ENCODE data around the gene PIP5K1B.

The PIP5K1B gene

DNA sequence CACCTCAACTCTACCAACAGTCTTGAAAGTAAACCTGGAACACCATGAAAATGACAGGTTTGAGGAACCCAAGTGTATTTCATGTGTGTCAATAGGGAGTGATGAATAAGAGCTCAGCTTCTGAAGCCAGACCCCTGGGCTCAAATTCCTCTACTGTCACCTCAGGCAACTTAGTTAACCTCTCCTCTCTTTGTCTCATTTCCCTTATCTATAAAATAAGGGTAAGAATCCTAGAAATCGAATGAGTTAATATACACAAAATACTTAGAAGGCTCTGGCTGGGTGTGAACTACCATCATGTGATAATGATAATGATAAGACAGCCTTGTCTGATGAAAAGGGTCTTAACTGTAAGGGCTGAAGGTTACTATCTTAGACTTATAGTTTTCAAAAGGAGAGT is 66.3 kb downstream of the PIP5K1B start:
- DNase-seq (ENCODE audit: low read depth in 2 of 2), result no peak

GRCh38 chr9:68775003-68775730 is 70.1 kb downstream of the PIP5K1B start:
- no peak for DNase-seq (ENCODE audit: low read depth in 2 of 2)

GRCh38 chr9:68777070-68777763 is 72.2 kb downstream of the PIP5K1B start:
- no peak for DNase-seq (ENCODE audit: low read depth in 2 of 2)

GRCh38 chr9:68778635-68779034 is 73.6 kb downstream of the PIP5K1B start:
- DNase-seq (ENCODE audit: low read depth in 2 of 2), result no peak

DNA sequence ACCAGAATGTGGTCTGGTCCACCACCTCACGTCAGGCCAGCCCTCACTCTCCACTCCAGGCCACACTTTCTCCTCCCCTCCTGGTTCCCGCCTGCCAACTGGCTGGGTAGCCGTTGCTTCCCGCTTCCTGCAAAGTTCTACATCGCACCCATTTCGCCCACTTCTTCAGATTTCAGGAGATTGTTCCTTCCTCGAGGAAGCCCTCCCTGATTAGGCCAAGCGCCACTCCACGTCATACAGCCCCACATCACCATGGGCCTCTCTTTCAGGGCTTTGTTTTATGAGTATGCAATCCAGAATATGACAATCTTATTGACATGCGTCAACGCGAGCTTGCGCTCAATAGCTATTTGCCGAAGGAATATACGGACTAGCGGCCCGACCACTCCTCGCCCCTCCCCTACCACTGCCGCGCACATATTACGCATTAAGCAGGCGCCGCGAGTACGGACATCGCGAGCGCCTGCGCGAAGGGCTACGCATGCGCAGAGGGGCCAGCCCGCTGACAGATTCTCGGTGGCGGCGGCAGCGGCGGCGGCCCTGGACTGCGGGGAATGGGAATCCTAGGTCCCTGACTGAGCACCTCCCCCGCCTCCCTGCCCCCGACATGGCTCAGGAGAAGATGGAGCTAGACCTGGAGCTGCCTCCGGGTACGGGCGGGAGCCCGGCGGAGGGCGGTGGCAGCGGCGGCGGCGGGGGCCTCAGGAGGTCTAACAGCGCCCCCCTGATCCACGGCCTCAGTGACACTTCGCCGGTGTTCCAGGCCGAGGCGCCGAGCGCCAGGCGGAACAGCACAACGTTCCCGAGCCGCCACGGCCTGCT is 74.7 kb downstream of the PIP5K1B start:
- peak; percentile 87 to 88 for DNase-seq (ENCODE audit: low read depth in 2 of 2)

- DNase-seq (ENCODE audit: low read depth in 2 of 2), result peak in 1 of 2 donors; percentile 9
Measured at GRCh38 chr9:68780380-68780712, 75.3 kb downstream of the PIP5K1B start.

DNA sequence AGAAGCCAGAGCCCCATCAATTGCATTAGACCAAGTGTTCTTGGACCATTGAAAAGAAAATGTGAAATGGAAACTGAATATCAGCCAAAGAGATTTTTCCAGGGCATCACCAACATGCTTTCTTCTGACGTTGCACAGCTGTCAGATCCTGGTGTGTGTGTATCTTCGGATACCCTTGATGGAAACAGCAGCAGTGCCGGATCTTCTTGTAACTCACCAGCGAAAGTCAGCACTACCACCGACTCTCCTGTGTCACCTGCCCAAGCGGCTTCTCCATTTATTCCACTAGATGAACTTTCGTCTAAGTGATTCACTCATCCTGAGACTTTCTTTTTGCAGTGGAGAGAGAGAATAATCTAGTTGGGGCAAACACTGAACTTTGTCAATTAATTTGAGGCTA is 75.7 kb downstream of the PIP5K1B start:
- DNase-seq (ENCODE audit: low read depth in 2 of 2), result no peak

- no peak for DNase-seq (ENCODE audit: low read depth in 2 of 2)
Measured at GRCh38 chr9:68781928-68782327, 76.9 kb downstream of the PIP5K1B start.

- DNase-seq (ENCODE audit: low read depth in 2 of 2), result no peak
Measured at GRCh38 chr9:68782546-68782945, 77.5 kb downstream of the PIP5K1B start.

DNA sequence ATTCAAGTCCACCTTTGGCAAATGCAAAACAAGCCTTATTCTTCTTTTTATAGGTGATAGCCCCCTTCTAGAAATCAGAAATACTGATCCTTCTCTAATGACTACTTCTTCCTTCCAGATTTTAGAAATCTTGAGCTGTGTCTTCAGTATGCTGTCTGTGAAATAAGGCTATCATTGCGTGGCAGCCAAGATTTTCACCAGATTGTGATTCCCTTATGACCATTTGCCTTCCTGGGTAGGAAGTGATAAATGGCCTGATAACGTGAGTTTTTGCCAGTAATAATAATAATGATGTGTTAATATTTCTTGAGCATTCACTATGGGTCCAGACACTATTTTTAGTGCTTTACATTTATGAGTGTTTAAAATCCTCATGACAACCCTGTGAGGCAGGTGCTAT is 80.9 kb downstream of the PIP5K1B start:
- no peak for DNase-seq (ENCODE audit: low read depth in 2 of 2)

GRCh38 chr9:68791169-68791568 is 86.1 kb downstream of the PIP5K1B start:
- DNase-seq (ENCODE audit: low read depth in 2 of 2), result no peak

- DNase-seq (ENCODE audit: low read depth in 2 of 2), result no peak
Measured at GRCh38 chr9:68793605-68794343, 88.7 kb downstream of the PIP5K1B start.

- no peak for DNase-seq (ENCODE audit: low read depth in 2 of 2)
Measured at GRCh38 chr9:68794898-68795297, 89.9 kb downstream of the PIP5K1B start.

GRCh38 chr9:68795411-68795810 is 90.4 kb downstream of the PIP5K1B start:
- no peak for DNase-seq (ENCODE audit: low read depth in 2 of 2)

DNA sequence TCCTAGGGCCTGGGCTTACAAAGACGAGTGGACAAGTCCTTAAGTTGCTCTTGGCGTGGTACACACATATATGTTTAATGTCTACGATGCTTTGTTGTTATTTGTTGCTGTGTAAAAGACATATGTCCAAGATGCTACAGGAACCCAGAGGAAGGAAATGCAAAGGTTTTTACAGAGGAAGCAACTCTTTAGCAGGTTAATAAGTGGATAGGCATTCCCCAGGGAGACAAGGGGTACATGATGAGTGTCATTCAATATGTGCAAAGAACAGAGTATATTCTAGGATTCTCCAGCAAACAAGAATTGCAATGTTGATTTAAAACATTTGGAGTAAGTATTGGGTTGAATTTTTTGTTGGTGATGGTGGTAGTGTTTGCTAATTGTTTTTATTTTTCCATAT is 92.1 kb downstream of the PIP5K1B start:
- no peak for DNase-seq (ENCODE audit: low read depth in 2 of 2)

DNA sequence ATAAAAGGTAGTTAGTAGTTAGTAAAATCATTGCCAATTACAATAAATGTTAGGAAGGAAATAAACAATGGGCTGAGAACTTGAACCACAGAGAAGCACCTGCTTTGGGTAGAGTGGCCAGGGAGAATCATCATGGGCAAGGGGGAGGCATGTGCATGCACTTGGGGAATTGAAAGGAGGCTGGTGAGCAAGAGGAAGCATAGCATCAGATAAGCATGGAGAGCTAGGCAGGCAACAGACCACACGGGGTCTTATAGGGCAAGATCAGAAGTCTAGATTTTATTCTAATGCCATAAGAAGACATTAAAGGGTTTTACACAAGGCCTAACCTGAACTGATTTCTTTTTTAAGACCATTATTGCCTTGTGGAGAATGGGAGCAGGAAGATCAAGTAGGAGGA is 93.4 kb downstream of the PIP5K1B start:
- DNase-seq (ENCODE audit: low read depth in 2 of 2), result no peak

DNA sequence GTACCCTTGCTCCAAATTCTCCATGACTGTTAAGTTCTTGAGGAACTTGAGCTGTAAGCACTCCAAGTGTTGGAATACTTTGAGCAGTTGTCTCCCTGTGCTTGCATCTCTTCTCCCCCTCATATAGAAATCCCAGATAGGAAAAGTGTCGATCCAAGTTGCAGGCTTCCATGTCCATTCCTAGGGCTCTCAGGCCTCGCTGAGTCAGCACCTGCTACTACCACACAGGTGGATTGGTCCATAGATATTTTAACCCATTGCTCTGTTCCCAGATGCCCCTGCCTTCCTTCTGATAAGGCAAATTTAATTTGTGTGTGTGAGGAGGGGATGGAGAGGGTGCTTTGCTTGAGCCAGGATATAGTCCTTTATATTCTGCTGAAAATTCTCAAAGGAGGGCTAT is 95.8 kb downstream of the PIP5K1B start:
- no peak for DNase-seq (ENCODE audit: low read depth in 2 of 2)

- no peak for DNase-seq (ENCODE audit: low read depth in 2 of 2)
Measured at GRCh38 chr9:68802525-68803015, 97.5 kb downstream of the PIP5K1B start.

DNA sequence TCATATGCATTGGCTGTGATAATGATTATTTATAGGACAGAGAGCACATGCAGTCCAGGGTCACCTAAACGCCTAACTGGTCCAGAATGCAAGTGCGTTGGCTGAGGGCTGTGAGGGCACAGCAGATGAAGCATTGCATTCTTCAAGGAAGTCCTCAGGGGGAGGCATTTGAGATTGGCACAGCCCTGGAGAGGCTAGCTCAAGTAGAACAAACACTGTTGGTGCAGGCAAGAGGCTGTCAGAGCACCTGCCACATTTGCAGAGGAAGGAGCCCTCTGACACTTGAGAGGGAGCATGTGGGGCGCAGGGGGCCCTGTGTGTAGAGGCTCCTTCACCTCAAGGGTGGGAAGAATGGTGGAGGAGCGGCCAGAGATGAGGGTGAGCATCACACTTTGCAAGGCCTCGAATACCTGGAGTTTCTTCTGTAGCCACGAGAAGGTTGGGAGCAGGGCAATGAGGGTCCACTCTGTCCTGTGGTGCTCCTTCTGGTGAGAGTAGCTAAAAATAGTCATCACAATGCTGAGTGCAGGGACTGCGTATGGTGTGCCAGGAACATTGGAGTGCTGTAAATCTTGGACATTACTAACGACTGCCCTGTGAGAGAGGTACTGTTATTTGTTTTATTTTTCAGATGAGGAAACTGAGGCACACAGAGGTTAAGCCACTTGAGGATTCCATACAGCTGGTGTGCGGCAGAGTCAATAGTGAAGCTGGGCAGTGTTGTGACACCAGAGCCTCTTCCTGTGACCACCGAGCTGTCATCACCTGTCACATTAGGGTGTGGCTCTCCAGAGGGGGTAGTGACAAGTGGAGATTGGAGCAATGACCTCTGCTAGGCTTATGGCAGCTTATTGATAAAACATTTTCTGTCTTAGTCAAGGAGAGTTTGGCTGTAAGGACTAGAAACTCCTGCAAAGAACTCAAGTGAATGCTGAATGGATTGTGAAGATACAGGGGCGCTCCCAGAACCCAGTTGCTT is 100.2 kb downstream of the PIP5K1B start:
- DNase-seq (ENCODE audit: low read depth in 2 of 2), result no peak

- DNase-seq (ENCODE audit: low read depth in 2 of 2), result no peak
Measured at GRCh38 chr9:68805890-68806517, 101.0 kb downstream of the PIP5K1B start.
